Fibroblast of the aortic adventitia (primary cell): ENCODE data around the gene ITCH. TPM values are rescaled to one million over a fixed set of nuclear protein-coding genes. Genes with fewer than 3 reads are reported as not detected.

ENCODE experiments used
- DNase-seq: peaks from one replicate; pipeline ENCODE4 v3.0.0-alpha.2; 2010; ENCODE audit warnings: low read depth
- H3K4me3 ChIP-seq: 2 replicates; pipeline ENCODE4 v1.5.1; 2011; ENCODE audit warnings: low read depth, mild to moderate bottlenecking, control low read depth, low read length, moderate library complexity
- CTCF ChIP-seq: IDR thresholded peaks from 2 replicates; pipeline ENCODE4 v1.5.1; 2011; ENCODE audit warnings: mild to moderate bottlenecking, low read length, control low read depth, inconsistent platforms; ENCODE audit not compliant: insufficient read depth
- total RNA-seq: library from RNA; depleted of rRNA; stranded (reverse); fragments of >200 nt; gene quantifications from 2 replicates; pipeline ENCODE4 v1.2.3, GENCODE V29; 2012; ENCODE audit warnings: low replicate concordance

The ITCH gene
- total RNA-seq, 1 donor: 70.7 TPM

GRCh38 chr20:34534391-34535165, 171.5 kb downstream of the ITCH start:
- no peak overlapping the region for H3K4me3 ChIP-seq
- no peak for TF ChIP-seq CTCF
- DNase-seq: no peak

- no peak for TF ChIP-seq CTCF
- no peak overlapping the region for H3K4me3 ChIP-seq
- DNase-seq: no peak
These were observed 172.3 kb downstream of the ITCH start for GRCh38 chr20:34535301-34535840.

GRCh38 chr20:34535857-34536256, 172.8 kb downstream of the ITCH start:
- no peak for DNase-seq
- TF ChIP-seq CTCF: no peak
- no peak overlapping the region for H3K4me3 ChIP-seq

- peak; percentile 34 for TF ChIP-seq CTCF
- H3K4me3 ChIP-seq: no peak overlapping the region
- DNase-seq: no peak
These were observed 173.8 kb downstream of the ITCH start for GRCh38 chr20:34536798-34537394.

GRCh38 chr20:34537651-34538050, 174.6 kb downstream of the ITCH start:
- no peak for TF ChIP-seq CTCF
- DNase-seq: no peak
- no peak overlapping the region for H3K4me3 ChIP-seq

GRCh38 chr20:34538671-34539123, 175.6 kb downstream of the ITCH start:
- DNase-seq: peak; percentile 76
- peak; percentile 91 for TF ChIP-seq CTCF
- H3K4me3 ChIP-seq: no peak overlapping the region
